Measurements from ENCODE around the gene IFT122.

IFT122 gene

GRCh38 chr3:129415378-129415777, 24.6 kb upstream of the IFT122 start:
- DNase-seq, result no peak

- DNase-seq, result no peak
Measured at GRCh38 chr3:129415830-129416229, 24.2 kb upstream of the IFT122 start.

- DNase-seq, result no peak
Measured at GRCh38 chr3:129416415-129416814, 23.6 kb upstream of the IFT122 start.

- no peak for DNase-seq
Measured at GRCh38 chr3:129417326-129417725, 22.7 kb upstream of the IFT122 start.

GRCh38 chr3:129418041-129418973, 21.7 kb upstream of the IFT122 start:
- no peak for DNase-seq

- no peak for DNase-seq
Measured at GRCh38 chr3:129419476-129419875, 20.5 kb upstream of the IFT122 start.

- DNase-seq, result no peak
Measured at GRCh38 chr3:129421236-129421883, 18.7 kb upstream of the IFT122 start.

GRCh38 chr3:129421988-129422745, 17.9 kb upstream of the IFT122 start:
- DNase-seq, result no peak

GRCh38 chr3:129422897-129423296, 17.1 kb upstream of the IFT122 start:
- no peak for DNase-seq

- peak; percentile 26 for DNase-seq
Measured at GRCh38 chr3:129424185-129424841, 15.7 kb upstream of the IFT122 start.

- no peak for DNase-seq
Measured at GRCh38 chr3:129425213-129425612, 14.8 kb upstream of the IFT122 start.

- DNase-seq, result no peak
Measured at GRCh38 chr3:129425619-129426018, 14.4 kb upstream of the IFT122 start.

GRCh38 chr3:129428007-129428375, 12.0 kb upstream of the IFT122 start:
- no peak for DNase-seq

GRCh38 chr3:129428376-129429079, 11.5 kb upstream of the IFT122 start, which contains the start of gene EFCAB12:
TSS of gene EFCAB12 (minus strand) at chr3:129428636. CDS start at chr3:129428488, 148 bp downstream.
- peak; percentile 99 for DNase-seq

- DNase-seq, result no peak
Measured at GRCh38 chr3:129429080-129429451, 11.0 kb upstream of the IFT122 start.

GRCh38 chr3:129429602-129430001, 10.4 kb upstream of the IFT122 start:
- no peak for DNase-seq

- DNase-seq, result no peak
Measured at GRCh38 chr3:129432036-129432435, 8.0 kb upstream of the IFT122 start.

GRCh38 chr3:129432671-129433070, 7.4 kb upstream of the IFT122 start:
- no peak for DNase-seq

- no peak for DNase-seq
Measured at GRCh38 chr3:129433565-129433964, 6.5 kb upstream of the IFT122 start.

GRCh38 chr3:129434140-129434539, 5.9 kb upstream of the IFT122 start:
- DNase-seq, result no peak

- DNase-seq, result no peak
Measured at GRCh38 chr3:129435367-129435766, 4.7 kb upstream of the IFT122 start.

GRCh38 chr3:129439226-129439816, 703 bp upstream of the IFT122 start:
- DNase-seq, result no peak

Data from NCI-H1436 (cell line).